NAMALWA (cell line): ENCODE results near the gene MINDY2.
A peak's percentile ranks its signal among the peaks of the same experiment; 100 is the strongest.

Source experiments
- DNase-seq: peaks from one replicate; pipeline ENCODE4 v3.0.0-alpha.2; 2015; ENCODE audit warnings: low spot score

Gene MINDY2, protein sequence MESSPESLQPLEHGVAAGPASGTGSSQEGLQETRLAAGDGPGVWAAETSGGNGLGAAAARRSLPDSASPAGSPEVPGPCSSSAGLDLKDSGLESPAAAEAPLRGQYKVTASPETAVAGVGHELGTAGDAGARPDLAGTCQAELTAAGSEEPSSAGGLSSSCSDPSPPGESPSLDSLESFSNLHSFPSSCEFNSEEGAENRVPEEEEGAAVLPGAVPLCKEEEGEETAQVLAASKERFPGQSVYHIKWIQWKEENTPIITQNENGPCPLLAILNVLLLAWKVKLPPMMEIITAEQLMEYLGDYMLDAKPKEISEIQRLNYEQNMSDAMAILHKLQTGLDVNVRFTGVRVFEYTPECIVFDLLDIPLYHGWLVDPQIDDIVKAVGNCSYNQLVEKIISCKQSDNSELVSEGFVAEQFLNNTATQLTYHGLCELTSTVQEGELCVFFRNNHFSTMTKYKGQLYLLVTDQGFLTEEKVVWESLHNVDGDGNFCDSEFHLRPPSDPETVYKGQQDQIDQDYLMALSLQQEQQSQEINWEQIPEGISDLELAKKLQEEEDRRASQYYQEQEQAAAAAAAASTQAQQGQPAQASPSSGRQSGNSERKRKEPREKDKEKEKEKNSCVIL

DNA sequence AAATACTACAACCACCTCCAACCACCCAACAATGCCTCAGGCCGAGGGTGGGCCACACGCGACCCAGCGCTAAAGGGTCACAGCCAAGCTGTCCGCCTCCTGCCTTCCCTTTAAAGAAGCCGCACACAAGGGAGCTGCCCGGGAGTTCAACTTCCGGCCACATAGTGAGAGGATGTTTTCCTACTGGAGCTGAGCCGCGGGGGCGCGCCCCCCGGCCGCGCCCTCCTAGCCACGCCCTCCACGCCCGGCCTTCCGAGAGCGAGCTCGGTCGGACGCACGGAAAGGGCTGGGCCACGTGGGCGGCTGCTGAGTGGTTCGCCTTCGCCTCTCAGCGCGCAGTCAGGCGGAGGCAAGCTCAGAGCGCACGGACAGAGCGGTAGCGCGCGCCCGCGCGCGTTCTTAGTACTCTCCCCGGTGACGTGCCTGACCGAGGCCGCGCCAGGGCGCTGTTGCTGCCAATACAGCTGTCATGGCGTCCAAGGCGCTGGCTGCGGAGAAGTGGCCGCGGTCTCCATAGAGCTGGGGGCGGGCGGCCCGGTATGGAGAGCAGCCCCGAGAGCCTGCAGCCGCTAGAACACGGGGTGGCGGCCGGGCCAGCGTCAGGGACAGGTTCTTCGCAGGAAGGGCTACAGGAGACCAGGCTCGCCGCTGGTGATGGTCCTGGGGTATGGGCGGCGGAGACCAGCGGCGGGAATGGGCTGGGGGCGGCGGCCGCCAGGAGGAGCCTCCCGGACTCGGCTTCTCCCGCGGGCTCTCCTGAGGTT is at the start of gene MINDY2:
Gene MINDY2, plus strand, starts transcription at position 446 of the 764 bp plus-strand sequence. Its CDS starts 94 bp downstream, at position 540.
- peak; percentile 97 for DNase-seq

DNA sequence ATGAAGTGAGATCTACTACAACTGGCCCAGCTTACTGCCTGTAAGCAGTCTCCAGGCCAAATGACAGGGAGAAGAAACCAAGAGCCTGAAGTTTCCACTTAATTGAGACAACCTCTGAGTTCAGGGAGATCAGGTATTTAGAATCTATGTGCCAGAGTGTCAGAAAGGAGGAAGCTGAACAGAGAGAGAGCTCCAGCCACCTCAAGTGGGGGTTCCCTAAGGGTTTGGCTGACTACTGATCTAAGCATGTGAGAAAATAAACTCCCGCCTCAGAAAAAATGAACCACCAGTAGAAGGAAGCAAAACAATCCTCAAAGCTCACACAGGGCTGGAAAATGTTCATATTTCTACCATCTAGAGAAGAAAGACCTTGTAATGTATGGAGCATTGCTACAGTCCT is 46.6 kb upstream of the MINDY2 start:
- DNase-seq, result peak; percentile 70

DNA sequence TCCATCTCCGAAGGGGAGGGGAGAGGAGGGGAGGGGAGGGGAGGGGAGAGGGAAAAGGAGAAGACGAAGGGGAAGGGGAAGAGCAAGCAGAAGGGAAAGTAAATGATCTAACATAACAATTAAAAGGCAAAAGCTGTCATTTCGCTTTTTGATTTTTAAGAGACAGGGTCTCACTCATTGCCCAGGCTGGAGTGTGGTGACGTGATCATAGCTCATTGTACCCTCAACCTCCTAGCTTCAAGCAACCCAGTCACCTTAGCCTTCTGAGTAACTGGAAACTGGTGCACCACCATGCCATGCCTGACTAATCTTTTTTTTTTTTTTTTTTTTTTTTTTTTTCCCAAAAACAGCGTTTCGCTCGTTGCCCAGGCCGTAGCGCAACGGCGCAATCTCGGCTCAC is 44.2 kb upstream of the MINDY2 start:
- DNase-seq, result no peak

DNA sequence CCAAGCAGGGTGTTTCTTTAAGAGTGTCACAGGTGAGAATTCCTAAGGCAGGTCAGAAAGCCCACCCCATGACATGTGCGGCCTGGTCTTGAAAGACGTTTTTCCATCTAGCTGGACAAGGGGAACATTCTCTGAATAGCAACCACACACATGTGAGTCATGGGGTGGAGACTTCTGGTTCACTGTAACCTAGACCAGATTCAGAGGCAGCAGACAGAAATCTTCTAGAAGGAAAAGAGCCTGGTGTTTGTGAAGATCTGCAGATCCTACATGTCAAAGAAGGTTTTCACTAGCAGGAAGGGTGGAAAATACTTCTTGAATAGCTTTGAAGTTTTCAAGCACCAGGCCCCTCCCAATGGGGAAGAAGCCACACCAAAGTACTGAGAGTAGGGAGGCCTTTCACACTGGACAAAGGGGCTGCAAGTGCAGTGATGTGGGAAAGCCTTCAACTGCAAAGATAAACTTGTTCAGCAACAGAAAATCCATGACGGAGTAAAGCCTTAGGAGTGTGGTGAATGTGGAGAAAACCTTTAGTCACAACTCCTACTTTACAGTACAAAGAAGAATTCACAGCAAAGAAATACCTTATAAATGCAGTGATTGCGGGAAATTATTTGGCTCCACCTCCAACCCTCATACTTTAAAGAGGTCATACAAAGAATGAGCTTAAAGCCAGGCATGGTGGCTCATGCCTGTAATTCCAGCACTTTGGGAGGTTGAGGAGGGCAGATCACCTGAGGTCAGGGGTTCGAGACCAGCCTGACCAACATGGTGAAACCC is 39.2 kb upstream of the MINDY2 start:
- DNase-seq, result no peak

DNA sequence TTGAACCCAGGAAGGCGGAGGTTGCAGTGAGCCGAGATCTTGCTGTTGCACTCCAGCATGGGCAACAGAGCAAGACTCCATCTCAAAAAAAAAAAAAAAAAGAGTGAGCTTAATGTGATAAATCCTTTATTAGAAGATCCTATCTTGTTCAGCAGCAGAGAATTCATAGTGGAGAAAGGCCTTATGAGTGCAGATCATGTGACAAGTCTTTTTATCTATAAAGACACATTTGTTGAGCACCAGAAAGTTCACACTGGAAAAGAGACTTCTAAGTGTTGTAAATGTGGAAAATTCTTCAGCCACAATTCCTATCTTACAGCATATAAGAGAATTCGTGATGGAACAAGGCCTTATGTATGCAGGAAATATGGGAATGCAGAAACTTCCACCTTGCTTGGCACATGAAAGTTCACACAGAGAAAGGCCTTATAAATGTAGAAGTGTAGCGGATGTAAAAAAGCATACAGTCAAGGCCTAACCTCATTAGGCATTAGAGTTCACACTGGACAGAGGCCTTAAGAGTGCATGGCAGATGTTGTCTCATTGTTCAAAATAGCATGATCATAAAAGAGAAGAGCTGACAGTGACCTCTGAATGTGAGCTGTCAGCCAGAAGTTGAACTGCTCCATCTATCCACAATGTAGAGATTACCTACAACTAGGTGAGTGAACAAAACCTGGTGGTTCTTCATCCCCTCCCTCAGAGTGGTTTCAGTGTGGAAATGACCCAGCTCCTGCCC is 38.3 kb upstream of the MINDY2 start:
- no peak for DNase-seq

DNA sequence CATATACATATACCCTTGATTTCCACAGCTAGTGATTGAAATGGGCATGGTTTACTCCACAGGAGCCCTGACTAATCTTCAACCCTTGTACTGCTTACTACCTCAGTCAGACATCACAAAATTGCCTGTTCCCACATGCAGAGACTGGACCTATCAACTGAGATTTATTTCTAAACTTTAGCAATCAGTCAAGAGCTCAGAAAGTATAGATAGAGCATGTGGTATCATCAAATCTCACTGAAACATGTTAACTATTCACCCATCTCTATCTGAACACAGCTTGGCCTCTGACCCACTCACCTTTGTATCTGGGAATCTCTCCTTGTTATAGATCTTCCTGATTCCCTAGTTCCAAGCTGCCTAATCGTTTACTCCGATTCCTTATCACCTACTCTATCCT is 36.2 kb upstream of the MINDY2 start:
- DNase-seq, result no peak

DNA sequence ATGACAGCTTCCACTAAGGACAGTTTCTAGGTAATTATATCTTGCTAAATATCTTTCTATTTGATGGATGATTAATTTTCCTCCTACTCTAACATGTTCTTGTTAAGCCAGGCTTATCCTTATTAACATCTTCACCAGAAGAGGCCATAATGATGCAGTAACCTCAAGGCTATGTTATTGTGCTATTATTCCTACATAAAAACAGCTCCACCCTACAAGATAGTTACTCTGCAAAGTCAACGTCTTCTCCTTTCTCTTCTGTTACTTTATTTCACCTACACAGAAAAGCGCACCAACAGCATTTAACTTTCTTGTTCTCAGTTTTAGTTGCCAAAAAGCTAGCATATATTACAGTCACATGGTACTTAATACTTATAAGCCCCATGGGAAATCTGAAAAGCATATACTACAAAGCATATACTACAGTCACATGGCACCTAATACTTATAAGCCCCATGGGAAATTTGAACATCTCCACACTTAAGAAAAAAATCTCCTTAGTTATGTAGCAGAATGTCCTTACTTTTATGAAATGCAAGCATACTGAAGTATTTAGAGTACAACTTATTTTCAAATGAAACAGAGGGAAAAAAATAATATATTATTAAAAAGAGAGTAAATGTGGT is 35.0 kb upstream of the MINDY2 start:
- DNase-seq, result no peak

DNA sequence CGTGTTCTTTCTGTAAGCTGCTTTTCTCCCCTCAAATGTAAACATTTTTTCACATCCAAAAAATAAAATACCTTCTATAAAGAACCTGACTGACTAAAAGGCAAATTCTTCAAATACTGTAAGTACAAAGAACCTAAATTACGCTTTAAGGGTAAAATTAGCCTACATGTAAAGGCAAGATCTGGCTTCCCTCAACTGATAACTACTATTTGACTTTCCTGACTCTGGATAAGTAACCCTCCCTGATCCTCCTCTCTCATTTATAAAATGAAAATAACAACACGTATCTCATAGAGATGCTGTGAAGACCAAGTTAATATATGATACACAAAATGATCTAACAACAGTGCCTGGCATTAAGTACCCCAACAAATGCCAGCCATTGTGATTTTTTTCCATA is 33.8 kb upstream of the MINDY2 start:
- no peak for DNase-seq

DNA sequence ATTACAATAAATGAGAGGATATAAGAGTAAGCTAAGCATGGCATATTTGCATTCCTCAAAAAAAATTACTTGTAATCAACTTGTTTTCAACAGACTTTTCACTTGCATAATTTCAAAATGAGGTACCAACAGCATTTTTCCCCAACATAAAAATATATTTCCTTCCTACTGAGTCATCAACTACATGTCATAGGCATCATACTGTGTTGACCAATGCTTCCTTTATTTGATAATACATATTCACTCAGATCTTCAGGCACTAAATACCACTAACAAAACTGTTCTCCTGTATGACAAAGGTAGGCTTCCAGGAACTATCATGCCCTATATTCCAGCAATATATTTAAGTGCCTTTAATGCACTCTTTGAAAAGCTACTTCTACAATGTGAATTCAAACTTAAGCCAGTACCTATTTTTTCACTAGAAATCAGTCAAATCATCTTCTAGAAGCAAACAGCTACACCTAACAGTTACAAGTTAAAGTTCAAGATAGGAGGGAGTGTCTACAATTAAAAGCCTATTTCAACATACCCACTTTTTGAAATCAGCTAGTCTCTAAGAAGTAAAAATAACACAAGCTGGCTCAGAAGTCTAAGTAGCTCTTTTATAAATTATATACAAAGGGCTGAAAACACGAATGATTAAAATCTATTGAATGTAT is 32.9 kb upstream of the MINDY2 start:
- DNase-seq, result no peak

DNA sequence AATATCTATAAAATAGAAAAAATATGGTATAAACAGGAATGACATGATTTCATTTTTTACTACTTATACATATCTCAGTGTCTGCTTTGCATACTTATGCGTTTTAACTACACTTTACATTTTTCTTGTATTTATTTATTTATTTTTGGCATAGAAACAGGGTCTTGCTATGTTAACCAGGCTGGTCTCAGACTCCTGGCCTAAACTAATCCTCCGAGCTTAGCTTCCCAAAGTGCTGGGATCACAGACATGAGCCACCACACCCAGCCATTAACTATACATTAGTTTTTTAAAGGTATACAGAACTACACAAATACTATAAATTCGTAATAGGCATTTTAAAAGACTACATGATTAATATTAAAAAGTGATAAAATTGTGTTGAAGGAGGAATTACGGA is 30.7 kb upstream of the MINDY2 start:
- DNase-seq, result no peak

DNA sequence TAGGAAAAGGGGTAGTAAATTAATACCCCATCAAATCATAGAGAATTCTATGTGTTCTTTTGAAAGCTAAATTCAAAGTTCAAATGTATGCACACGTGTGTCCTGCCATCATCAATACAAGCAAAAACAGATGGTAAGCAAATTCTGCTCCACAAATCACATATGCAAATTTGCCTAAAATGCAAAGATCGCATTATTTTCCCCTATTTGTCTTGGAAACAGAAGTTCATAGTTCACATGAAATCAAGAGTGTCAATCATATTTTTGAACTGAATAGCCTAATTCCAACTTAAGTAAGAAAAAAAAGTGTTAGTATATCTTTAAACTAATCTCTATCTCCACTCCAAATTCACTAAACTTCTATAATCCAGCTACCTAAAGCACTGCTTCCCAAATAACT is 30.1 kb upstream of the MINDY2 start:
- peak; percentile 41 for DNase-seq

DNA sequence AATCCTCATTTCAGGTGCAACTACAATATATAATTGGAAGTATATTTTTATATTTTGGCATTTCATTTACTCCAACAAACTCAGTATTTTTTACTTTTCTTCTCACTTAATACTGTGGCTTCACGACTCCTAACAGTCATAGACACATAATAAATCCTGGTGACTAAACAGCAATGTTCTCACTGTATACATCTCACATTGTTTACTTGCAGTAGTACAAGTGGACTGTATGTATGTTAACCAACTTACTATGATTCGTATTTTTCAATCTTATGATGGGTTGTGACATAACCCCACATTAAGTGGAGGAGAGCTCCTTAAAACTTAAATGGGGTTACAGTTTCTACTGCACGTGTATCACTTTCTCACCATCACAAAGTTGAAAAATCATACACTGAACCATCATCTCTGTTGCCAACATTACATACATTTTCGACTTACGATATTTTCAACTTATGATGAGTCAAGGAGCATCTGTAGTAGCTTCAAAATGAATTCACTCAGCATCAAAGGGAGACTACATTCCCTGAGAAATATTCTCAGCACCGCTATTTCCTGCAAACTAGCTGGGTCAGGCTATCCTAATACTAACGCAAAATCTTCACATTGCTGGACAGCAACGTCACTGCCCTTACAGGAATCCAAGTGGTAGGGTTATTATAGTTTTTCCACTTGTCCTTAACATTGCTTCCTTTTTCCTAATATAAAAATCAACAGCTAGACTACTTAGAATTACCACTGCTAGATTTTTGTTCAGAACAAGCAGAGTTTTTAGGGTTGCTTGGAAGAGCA is 28.9 kb upstream of the MINDY2 start:
- DNase-seq, result no peak

DNA sequence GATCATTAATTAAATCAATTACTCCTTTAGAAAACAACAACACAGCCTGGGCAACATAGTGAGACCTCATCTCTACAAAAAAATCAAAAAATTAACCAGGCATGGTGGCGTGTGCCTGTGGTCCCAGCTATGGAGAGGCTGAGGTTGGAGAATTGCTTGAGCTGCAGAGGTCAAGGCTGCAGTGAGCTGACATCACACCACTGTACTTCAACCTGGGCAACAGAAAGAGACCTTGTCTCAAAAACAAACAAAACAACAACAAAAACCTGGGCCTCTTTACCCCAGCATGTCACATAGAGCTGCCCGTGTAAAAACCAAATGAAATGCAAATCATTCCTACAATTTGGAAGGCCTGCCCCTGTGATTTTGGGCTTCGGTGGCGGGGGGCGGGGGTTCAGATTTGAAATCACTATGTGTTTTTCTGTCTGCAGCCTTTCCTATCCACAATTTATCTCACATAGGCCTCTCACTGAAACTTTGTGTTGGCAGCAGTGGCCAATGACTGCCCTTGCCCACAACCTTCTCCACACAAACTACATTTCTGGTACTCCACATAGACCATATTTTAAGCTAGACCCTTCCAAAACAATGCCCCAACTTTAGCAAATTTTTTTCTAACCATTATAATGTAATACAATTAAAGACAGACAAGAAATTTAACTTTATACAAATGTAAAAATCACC is 28.1 kb upstream of the MINDY2 start:
- no peak for DNase-seq

DNA sequence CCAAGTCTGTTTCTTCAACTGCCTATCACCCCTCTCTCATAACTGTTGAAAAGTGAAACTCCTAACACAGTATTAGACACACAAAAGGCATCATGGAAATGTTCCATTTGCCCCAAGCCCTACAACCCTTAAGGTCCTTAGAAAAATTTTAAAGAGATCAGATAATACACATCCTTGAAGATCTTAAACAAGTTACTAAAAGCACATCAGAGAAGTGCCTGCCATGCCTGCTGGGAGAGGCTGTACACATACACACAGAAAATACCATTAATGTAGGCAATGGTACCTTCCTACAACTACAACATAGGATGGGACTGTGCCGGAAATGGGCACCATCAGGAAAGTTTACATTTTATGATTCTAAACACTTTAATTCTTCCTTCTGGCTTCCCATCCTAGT is 24.9 kb upstream of the MINDY2 start:
- DNase-seq, result no peak

DNA sequence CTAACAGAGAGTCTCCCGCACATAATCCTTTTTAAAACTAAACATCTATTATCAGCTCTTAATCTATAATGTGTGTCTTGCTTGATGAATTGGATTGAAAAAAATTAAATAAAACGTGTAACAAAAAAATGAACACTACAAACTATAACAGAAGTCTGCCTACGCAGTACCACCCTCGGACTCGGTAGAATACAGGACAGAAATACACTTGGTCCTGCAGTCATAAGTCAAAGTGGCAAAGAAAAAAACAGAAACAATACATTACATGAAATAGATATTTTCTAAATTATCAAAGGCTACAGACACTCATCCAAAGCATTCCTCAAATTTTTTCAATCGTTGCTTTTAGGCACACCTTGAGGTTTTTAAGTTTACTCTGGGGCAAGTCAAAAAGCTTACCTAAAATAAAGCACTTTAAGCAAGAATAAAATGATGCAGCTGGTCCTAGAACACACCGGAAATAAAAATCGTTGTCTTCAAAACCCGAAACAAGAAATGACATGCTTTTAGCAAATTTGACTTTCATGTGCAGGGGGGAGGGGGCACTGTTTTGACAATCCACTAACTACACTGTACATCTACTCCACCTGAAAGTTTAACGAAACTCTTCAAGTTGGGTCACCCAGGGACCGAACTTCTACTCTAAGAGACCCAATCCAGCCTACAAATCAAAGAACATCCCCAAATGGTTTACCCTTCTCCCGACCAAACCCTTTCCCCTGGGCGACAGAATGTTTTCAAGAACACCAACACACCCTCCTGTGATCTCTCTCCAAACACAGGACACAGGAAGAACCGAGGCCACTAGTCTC is 22.9 kb upstream of the MINDY2 start:
- peak; percentile 77 for DNase-seq

DNA sequence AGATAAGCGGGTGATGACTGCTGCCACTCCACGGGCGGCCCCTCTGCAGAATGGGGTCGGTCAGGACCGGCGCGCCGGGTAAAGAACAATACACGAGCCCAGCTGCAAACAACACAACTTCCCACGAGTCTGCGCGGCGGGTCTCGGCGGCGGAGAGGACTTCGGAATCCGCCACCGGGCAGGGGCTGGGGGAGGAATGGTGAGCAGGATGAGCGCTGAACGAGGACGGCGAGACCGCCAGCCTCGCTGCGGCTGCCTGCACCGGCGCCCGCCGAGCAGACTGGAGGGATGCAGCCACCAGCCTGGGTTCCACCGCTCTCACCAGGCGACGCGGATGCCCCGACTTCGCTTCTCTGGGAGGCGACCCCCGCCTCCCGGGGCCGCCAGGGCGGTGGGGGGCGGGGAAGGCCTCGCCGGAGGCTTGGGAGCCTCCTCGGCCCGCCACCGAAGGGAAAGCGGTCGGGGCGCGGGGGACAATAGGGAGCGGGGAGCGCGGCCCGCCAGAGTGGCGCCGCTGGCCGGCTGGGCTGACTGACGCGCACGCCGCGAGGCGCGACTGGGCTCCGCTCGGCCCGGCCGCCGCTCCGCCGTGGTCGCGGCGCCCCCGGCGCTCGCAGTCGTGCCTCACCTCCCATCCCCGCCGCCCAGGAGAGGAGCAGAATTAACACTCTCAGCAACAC is 22.1 kb upstream of the MINDY2 start:
- peak; percentile 75 for DNase-seq

DNA sequence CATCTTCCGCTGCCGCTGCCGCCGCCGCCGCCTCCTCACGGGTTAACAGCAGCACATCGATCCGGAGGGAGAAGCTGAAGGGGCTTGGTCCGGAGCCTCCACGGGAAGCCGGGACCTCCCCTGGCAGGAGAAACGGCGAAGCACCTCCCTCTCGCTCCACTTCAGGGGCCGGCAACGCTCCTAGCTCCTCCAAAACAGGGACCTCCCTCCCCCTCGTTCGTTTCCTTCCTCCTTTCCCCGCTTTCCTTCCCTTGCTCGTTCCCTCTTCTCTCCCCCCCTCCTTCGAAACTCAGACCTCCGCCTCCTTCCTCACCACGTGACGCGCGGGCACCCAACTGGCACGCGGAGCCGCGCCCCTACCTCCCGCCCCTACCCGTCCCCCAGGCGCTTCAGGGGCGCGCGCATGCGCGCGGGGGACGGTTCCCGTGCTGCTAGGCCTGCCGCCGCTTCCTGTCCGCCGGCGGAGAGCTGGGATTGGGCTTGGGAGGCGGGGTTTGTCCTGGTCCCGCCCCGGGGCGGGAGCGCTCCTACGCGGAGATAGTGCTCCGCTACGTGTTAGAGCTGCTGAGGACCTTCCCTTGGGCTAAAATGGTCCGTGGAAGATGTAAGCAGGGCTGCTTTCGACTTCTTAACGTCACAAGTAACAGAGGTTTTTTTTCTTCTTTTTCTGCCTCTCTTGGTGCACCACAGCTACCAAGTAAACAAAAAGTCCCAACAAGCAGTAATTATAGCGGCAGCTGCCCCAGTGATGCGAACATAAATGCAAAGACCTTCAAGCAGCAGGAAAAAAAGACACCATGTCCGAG is 21.4 kb upstream of the MINDY2 start, which contains the start of gene ADAM10:
Gene ADAM10, minus strand, starts transcription at position 176 of the 806 bp plus-strand sequence. Its CDS starts 173 bp downstream, at position 3.
- DNase-seq, result peak; percentile 99
